ENCODE results near the gene POLR2I. TPM values are rescaled to one million over a fixed set of nuclear protein-coding genes. Genes with fewer than 3 reads are reported as not detected.
"Not testable (repeated sequence)": the region's sequence is repeated elsewhere in the genome, so short reads cannot be mapped to it uniquely, and the experiment has no call there.

The POLR2I gene
- total RNA-seq, 1 donor from 2014 or later, result 92.4 TPM

DNA sequence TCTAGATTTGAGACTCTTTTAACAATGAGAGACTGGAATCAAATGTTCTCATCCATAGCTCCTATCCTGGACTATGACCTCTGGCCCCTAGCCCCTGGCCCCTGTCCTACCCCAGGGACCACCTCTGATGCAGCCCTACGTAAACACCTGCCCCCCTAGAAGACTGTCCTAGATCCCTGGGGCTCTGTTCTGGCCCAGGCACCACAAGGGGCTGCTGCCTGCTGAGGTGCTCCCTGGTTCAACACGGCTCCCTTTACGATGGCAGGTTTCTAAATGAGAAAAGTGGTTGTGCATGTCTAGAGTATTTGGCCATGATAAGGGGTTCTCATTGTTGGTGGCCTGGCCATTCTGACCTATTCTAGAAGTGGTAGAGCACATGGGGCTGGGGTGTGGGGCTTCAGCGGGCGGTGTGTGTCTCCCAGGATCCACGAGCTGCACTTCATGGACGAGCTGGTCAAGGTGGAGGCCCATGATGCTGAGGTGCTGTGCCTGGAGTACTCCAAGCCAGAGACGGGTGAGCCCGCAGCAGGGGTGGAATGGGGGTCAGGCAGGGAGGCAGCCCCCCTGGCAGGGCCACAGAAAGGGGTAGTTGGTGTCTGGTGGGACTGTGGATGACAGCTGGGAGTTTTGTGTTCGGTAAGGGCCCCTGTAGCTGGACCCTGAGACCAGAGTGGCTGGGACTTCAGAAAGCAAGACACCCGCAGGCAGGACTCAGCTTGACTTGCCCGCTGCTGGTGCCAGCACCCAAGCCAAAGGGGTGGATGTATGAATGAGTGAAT is 30.3 kb downstream of the POLR2I start:
- no peaks in the 10 kb centered on the region for H3K9me3 Mint-ChIP-seq
- intact Hi-C loops (cut with micrococcal nuclease), result no loop called here
- H3K27ac Mint-ChIP-seq, result no peak overlapping the region
- no peak overlapping the region for H3K4me3 Mint-ChIP-seq
- no peaks in the 10 kb centered on the region for H3K27me3 Mint-ChIP-seq (ENCODE audit: insufficient read depth)
- H3K36me3 Mint-ChIP-seq (ENCODE audit: low read depth), result peaks cover 32% of the 10 kb centered on the region
- H3K4me1 Mint-ChIP-seq (ENCODE audit: low read depth), result no peaks in the 10 kb centered on the region
- no peak for DNase-seq (ENCODE audit: low spot score)

DNA sequence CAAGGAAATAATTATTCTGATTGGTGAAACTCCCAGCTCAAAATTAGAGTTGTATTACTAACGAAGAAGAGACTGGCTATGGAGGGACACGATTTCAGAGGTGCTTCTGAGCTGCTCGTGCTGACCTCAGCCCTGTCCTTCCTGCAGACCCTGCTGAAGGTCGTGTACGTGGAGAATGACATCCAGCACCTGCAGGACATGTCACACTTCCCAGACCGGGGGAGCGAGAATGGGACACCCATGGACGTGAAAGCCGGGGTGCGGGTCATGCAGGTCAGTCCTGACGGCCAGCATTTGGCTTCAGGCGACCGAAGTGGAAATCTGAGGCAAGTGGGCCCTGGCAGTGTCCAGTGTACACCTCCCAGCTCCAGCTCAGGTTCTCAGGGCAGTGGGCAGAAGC is 31.8 kb downstream of the POLR2I start:
- intact Hi-C loops (cut with micrococcal nuclease), result no loop called here
- Mint-ChIP-seq H3K9me3 (no peaks in the 10 kb centered on the region), H3K27ac (no peak overlapping the region), H3K27me3 (ENCODE audit: insufficient read depth) (no peaks in the 10 kb centered on the region), H3K4me3 (no peak overlapping the region), H3K4me1 (ENCODE audit: low read depth) (no peaks in the 10 kb centered on the region), H3K36me3 (ENCODE audit: low read depth) (peaks cover 29% of the 10 kb centered on the region)
- no peak for DNase-seq (ENCODE audit: low spot score)

DNA sequence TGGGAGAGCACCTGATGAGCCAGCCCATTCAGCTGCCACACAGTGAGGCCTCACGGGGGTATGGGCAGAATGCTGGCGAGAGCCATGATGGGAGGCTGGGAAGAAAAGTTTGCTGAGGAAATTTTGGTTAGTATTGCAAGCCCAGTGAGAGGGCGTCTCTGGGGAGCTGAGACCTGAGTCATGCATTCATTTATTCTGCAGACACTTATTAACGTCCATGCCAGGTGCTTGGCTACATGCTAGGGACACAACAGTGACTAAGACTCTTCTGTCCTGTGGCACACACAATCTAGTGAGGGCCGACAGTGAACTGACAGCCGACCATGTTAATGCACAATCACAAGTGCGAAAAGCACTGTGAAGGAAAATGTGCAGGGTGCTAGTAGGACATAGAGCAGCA is 32.8 kb downstream of the POLR2I start:
- Mint-ChIP-seq H3K36me3 (ENCODE audit: low read depth) (peaks cover 29% of the 10 kb centered on the region), H3K4me1 (ENCODE audit: low read depth) (no peaks in the 10 kb centered on the region), H3K9me3 (no peaks in the 10 kb centered on the region), H3K27me3 (ENCODE audit: insufficient read depth) (no peaks in the 10 kb centered on the region), H3K27ac (no peak overlapping the region), H3K4me3 (no peak overlapping the region)
- intact Hi-C loops (cut with micrococcal nuclease), result no loop called here
- DNase-seq (ENCODE audit: low spot score), result no peak

DNA sequence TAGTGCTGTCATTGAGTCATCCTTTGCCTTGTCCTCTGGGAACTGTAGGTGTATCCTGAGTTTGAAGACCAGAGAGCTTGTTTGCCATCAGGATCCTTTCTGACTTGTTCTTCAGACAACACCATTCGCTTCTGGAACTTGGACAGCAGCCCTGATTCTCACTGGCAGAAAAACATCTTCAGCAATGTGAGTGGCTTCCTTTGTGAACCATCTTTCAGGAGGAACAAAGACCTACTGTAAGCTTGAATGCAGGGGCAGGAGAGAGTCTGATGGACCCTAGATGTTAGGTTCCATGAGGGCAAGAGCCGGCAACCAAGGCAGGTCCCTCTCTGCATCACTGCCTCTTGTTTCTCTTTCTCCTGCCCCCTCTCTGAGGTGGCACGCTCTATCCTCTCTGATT is 33.3 kb downstream of the POLR2I start:
- DNase-seq (ENCODE audit: low spot score), result no peak
- Mint-ChIP-seq H3K9me3 (no peaks in the 10 kb centered on the region), H3K27ac (no peak overlapping the region), H3K27me3 (ENCODE audit: insufficient read depth) (no peaks in the 10 kb centered on the region), H3K4me1 (ENCODE audit: low read depth) (no peaks in the 10 kb centered on the region), H3K36me3 (ENCODE audit: low read depth) (peaks cover 27% of the 10 kb centered on the region), H3K4me3 (no peak overlapping the region)
- intact Hi-C loops (cut with micrococcal nuclease), result no loop called here

DNA sequence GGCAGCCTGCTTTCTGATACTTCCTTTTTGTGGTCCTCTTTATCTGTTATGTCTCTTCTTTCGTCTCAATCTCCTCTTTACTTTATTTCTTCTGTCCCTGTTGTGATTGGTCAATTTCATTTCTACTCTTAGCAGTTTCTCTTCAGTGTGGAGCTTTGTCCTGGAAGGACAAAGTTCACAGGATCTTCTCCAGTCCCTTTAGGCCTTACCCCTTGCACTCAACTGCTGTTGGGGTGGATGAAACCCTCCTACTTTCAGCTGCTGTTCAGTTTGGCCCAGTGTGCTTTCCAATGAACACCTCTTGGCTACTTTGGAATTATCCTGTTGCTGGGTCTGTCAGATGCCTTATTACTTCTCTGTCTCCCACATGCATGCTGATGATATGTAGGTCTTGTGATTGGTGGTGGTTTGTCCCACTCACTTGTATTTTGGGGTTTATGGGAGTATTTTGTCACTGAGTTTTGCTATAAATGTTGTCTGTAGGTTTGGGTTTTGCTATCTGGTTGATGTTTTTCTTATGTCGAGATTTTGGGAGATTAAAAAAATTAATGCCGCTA is 35.2 kb downstream of the POLR2I start:
- no peak for DNase-seq (ENCODE audit: low spot score)
- intact Hi-C loops (cut with micrococcal nuclease), result no loop called here
- H3K27ac Mint-ChIP-seq, result no peak overlapping the region
- H3K4me1 Mint-ChIP-seq (ENCODE audit: low read depth), result no peaks in the 10 kb centered on the region
- no peaks in the 10 kb centered on the region for H3K9me3 Mint-ChIP-seq
- peaks cover 30% of the 10 kb centered on the region for H3K36me3 Mint-ChIP-seq (ENCODE audit: low read depth)
- H3K27me3 Mint-ChIP-seq (ENCODE audit: insufficient read depth), result no peaks in the 10 kb centered on the region
- no peak overlapping the region for H3K4me3 Mint-ChIP-seq

DNA sequence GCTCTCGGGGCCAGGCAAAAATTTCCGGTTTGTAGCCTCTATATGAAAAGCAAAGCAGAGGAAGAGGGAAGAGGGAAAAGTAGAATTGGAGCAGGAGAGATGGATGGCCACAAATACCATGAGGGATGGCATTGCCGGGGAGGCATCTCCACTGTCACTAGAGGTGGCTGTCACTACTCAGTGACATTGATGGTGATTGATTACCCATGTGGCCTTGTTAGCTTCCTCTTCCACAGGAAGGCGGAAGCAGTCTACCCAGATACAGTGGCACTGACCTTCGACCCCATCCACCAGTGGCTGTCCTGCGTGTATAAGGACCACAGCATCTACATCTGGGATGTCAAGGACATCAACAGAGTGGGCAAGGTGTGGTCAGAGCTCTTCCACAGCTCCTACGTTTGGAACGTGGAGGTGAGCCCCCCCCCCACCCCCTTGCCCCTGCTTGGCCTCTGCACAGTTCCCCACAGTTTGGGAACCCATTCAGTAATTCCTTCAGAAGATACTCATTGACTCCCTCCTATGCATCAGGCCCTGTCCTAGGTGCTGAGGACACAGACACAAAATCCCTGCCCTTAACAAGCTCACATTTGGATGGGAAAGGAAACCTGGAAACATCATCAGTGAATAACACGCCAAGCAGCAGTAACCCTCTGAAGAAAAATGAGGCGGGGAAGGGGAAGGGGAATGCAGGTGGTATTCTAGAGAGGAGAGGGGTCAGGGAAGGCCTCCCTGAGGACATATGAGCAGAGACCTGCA is 41.4 kb downstream of the POLR2I start:
- Mint-ChIP-seq H3K27me3 (ENCODE audit: insufficient read depth) (no peaks in the 10 kb centered on the region), H3K9me3 (no peaks in the 10 kb centered on the region), H3K27ac (peak overlapping the region; percentile 43), H3K4me1 (ENCODE audit: low read depth) (no peaks in the 10 kb centered on the region), H3K4me3 (no peak overlapping the region), H3K36me3 (ENCODE audit: low read depth) (peaks cover 18% of the 10 kb centered on the region)
- DNase-seq (ENCODE audit: low spot score), result no peak
- intact Hi-C loops (cut with micrococcal nuclease), result no loop called here

DNA sequence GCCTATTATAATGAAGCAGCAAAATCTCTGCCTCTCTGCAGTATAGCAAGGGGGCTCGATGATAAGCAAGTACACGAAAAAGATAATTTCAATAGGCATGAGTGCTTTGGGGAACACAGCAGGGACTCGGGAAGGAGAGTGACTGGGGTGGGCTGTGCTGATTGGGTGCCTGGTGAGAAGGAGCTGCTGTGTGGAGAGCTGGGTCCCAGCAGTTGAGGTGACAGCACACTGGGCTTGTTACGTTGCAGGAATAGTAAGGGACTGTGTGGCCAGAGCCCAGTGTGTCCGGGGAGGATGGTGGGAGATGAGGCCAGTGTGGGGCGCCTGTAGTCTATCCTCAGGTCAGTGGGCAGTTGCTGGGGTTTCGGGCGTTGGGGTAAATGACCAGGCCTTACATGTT is 42.6 kb downstream of the POLR2I start:
- H3K4me3 Mint-ChIP-seq, result no peak overlapping the region
- H3K9me3 Mint-ChIP-seq, result no peaks in the 10 kb centered on the region
- intact Hi-C loops (cut with micrococcal nuclease), result no loop called here
- H3K27ac Mint-ChIP-seq, result no peak overlapping the region
- H3K4me1 Mint-ChIP-seq (ENCODE audit: low read depth), result no peaks in the 10 kb centered on the region
- no peaks in the 10 kb centered on the region for H3K27me3 Mint-ChIP-seq (ENCODE audit: insufficient read depth)
- no peak for DNase-seq (ENCODE audit: low spot score)
- H3K36me3 Mint-ChIP-seq (ENCODE audit: low read depth), result peaks cover 25% of the 10 kb centered on the region

DNA sequence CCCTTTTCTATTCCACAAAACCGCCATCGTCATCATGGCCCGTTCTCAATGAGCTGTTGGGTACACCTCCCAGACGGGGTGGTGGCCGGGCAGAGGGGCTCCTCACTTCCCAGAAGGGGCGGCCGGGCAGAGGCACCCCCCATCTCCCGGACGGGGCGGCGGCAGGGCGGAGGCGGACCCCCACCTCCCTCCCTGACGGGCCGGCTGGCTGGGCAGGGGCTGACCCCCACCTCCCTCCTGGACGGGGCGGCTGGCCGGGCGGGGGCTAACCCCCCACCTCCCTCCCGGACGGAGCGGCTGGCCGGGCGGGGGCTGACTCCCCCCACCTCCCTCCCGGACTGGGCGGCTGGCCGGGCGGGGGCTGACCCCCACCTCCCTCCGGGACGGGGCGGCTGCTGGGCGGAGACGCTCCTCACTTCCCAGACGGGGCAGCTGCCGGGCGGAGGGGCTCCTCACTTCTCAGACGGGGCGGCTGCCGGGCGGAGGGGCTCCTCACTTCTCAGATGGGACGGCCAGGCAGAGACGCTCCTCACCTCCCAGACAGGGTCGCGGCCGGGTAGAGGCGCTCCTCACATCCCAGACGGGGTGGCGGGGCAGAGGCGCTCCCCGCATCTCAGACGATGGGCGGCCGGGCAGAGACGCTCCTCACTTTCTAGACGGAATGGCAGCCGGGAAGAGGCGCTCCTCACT is 45.7 kb downstream of the POLR2I start:
- peaks cover 32% of the 10 kb centered on the region for H3K36me3 Mint-ChIP-seq (ENCODE audit: low read depth)
- intact Hi-C loops (cut with micrococcal nuclease), result not testable (repeated sequence)

DNA sequence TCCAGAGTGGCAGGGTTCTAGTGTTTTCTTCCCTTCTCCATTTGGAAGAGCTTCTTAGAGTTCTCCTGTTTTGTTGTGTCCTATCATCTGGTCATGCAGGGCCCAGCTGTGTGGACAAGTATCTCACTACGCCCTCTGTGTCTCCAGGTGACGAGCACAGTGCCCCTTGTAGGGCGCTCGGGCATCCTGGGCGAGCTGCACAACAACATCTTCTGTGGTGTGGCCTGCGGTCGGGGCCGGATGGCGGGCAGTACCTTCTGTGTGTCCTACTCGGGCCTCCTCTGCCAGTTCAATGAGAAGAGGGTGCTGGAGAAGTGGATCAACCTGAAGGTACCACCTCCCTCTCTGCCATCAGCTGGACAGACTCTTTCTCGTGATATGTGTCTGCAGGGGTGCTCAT is 47.0 kb downstream of the POLR2I start:
- H3K27me3 Mint-ChIP-seq (ENCODE audit: insufficient read depth), result no peaks in the 10 kb centered on the region
- no peak overlapping the region for H3K27ac Mint-ChIP-seq
- H3K36me3 Mint-ChIP-seq (ENCODE audit: low read depth), result peaks cover 35% of the 10 kb centered on the region
- no peak overlapping the region for H3K4me3 Mint-ChIP-seq
- H3K4me1 Mint-ChIP-seq (ENCODE audit: low read depth), result no peaks in the 10 kb centered on the region
- intact Hi-C loops (cut with micrococcal nuclease), result no loop called here
- no peak for DNase-seq (ENCODE audit: low spot score)
- no peaks in the 10 kb centered on the region for H3K9me3 Mint-ChIP-seq

More for the DNA sequence above, 45.7 kb downstream of the POLR2I start:
- H3K27ac Mint-ChIP-seq; H3K4me1 Mint-ChIP-seq (ENCODE audit: low read depth); H3K9me3 Mint-ChIP-seq; H3K4me3 Mint-ChIP-seq; H3K27me3 Mint-ChIP-seq (ENCODE audit: insufficient read depth); DNase-seq (ENCODE audit: low spot score): not testable (repeated sequence)

DNA sequence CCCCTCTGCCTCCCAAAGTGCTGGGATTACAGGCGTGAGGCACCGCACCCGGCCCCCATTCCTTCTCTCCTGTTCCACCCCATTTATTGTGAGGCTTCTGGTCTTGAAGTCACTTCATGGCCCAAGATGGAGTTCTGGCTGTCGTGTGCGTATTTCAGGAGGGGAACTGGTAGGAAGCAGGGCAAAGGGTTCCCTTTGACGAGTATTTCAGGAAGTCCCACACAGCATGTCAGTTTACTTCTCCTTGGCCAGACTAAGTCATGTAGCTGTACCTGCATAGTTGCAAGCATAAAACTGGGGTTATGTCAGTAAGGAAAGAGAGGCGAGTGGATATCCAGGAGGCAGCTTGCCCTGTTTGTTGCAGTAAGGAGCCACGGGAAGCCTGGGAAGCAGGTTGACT is 49.8 kb downstream of the POLR2I start:
- H3K9me3 Mint-ChIP-seq, result no peaks in the 10 kb centered on the region
- H3K4me3 Mint-ChIP-seq, result no peak overlapping the region
- H3K27ac Mint-ChIP-seq, result no peak overlapping the region
- H3K4me1 Mint-ChIP-seq (ENCODE audit: low read depth), result no peaks in the 10 kb centered on the region
- H3K36me3 Mint-ChIP-seq (ENCODE audit: low read depth), result peaks cover 34% of the 10 kb centered on the region
- DNase-seq (ENCODE audit: low spot score), result no peak
- intact Hi-C loops (cut with micrococcal nuclease), result no loop called here
- no peaks in the 10 kb centered on the region for H3K27me3 Mint-ChIP-seq (ENCODE audit: insufficient read depth)

Measured in activated T-helper 1 cell treated with anti-CD3 and anti-CD28 coated beads, Interleukin-12 subunit alpha, Interleukin-12 subunit beta, Interleukin-2, Interleukin-4 antibody, amounts not matched to agents 30 ng/mL and 10 ng/mL and 1 ng/mL, durations not matched to agents 14 hours and 24 hours and 36 hours (primary cell).